ENCODE data around the gene ATP1B1. TPM values are rescaled to one million over a fixed set of nuclear protein-coding genes. Genes with fewer than 3 reads are reported as not detected.

The ATP1B1 gene
- total RNA-seq, 1 experiment from 2014 or later = 44.4 TPM

DNA sequence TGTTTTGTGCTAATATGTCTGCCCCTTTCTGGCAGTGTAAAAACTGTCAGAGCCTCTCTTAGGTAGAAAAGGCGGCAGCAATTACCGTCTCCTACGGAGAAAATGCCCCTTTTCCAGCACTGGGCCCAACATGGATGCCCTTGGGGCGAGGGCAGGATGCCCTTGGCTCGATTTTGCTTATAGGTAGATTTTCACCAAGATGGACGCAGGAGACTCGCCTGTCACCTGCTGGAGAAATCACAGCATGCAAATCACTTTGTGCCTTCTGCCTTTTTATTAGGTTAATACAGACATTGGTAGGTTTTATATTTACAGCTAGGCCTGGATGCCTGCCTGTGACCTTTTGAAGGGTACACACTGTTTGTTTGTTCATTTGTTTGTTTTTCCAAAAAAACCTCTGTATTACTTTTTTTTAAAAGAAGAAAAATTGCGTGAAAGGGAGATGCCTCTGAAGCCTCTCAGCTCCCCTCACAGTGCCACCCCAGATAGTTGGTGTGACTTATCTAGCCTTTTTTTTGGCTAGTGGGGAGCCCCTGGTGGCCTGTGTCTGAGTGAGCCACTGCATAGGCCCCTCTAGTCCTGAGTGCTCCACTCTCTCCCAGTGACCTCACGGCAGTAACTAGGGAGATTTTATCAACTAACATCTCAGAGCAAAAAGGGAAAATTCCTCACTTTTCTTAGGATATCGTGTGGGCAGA, 2.5 kb downstream of the ATP1B1 start:
- no peaks in the 10 kb centered on the region for H3K79me1 ChIP-seq (ENCODE audit: insufficient read depth, low read depth, low read length, poor library complexity, severe bottlenecking)
- H2AFZ ChIP-seq (ENCODE audit: low read length) = no peak overlapping the region
- H4K5ac ChIP-seq (ENCODE audit: insufficient read length, low read depth, low read length) = no peak overlapping the region
- no peak overlapping the region for H4K8ac ChIP-seq (replicated peaks; ENCODE audit: insufficient read length, low read depth, low read length)
- no peaks in the 10 kb centered on the region; a peak in 1 of 5 replicates for H3K9me3 Mint-ChIP-seq
- H3K4ac ChIP-seq (ENCODE audit: low read depth, low read length) = no peak overlapping the region
- H2BK12ac ChIP-seq (ENCODE audit: insufficient read length, low read depth, low read length) = no peak overlapping the region
- H2AK5ac ChIP-seq (ENCODE audit: insufficient read length, low read length) = no peak overlapping the region
- H3K4me2 ChIP-seq (ENCODE audit: insufficient read depth, insufficient read length, low read length) = peak overlapping the region; percentile 98
- peaks cover 59 to 65% of the 10 kb centered on the region in 2 experiments for H3K4me1 Mint-ChIP-seq
- peaks cover 19 to 33% (median 30%) of the 10 kb centered on the region in 3 experiments for H3K36me3 Mint-ChIP-seq (ENCODE audit: insufficient read depth in 1 of 3, low read depth in 3 of 3)
- H3K23me2 ChIP-seq (ENCODE audit: insufficient read length, low read depth, low read length, poor library complexity, severe bottlenecking) = peaks cover 11% of the 10 kb centered on the region
- peak overlapping the region in 2 of 3 experiments; percentile 61 to 77; a peak in 2 of 7 replicates for H3K27ac Mint-ChIP-seq
- H3T11ph ChIP-seq (ENCODE audit: low read length) = no peak overlapping the region
- peaks cover 29% of the 10 kb centered on the region; the same call in 1 of the 2 replicates for H3K79me2 ChIP-seq (ENCODE audit: insufficient read depth, low read length)
- no peak overlapping the region for H2BK20ac ChIP-seq (ENCODE audit: low read depth, low read length, poor library complexity, severe bottlenecking)
- H3K9me3 ChIP-seq (ENCODE audit: control insufficient read depth, low read depth, low read length) = no peaks in the 10 kb centered on the region
- no peaks in the 10 kb centered on the region for H3K27me3 ChIP-seq (ENCODE audit: insufficient read depth, low read length)
- no peak overlapping the region for H3K56ac ChIP-seq (ENCODE audit: insufficient read length, low read depth, low read length)
- no peaks in the 10 kb centered on the region for H4K20me1 ChIP-seq (ENCODE audit: control insufficient read depth, insufficient read depth, insufficient read length)
- H3K9ac ChIP-seq (ENCODE audit: extremely low read depth, insufficient read length, low read length) = no peak overlapping the region
- TF ChIP-seq, protein P1, sequence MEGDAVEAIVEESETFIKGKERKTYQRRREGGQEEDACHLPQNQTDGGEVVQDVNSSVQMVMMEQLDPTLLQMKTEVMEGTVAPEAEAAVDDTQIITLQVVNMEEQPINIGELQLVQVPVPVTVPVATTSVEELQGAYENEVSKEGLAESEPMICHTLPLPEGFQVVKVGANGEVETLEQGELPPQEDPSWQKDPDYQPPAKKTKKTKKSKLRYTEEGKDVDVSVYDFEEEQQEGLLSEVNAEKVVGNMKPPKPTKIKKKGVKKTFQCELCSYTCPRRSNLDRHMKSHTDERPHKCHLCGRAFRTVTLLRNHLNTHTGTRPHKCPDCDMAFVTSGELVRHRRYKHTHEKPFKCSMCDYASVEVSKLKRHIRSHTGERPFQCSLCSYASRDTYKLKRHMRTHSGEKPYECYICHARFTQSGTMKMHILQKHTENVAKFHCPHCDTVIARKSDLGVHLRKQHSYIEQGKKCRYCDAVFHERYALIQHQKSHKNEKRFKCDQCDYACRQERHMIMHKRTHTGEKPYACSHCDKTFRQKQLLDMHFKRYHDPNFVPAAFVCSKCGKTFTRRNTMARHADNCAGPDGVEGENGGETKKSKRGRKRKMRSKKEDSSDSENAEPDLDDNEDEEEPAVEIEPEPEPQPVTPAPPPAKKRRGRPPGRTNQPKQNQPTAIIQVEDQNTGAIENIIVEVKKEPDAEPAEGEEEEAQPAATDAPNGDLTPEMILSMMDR (conservative IDR thresholded peaks at IDR 0.05) = peak; percentile 35; the same call in 2 of the 3 replicates
- H3K14ac ChIP-seq (ENCODE audit: insufficient read depth, low read length) = no peak overlapping the region
- no peak overlapping the region for H2BK5ac ChIP-seq (ENCODE audit: insufficient read length, low read length)
- H3K27ac ChIP-seq (ENCODE audit: insufficient read length, low read depth, low read length) = no peak overlapping the region
- H3K4me1 ChIP-seq (ENCODE audit: insufficient read depth, low read length) = peaks cover 19% of the 10 kb centered on the region; the same call in 1 of the 2 replicates
- H4K91ac ChIP-seq (ENCODE audit: insufficient read length, low read depth, low read length) = no peak overlapping the region
- no peak for DNase-seq
- H2BK15ac ChIP-seq (ENCODE audit: low read depth, low read length) = no peak overlapping the region
- H3K23ac ChIP-seq (ENCODE audit: insufficient read length, low read depth, low read length) = no peak overlapping the region
- WGBS (ENCODE audit: extremely low coverage, insufficient read length, low lambda C conversion rate) = no CpG with 5 or more reads among the region's 10 CpGs
- H3K18ac ChIP-seq (ENCODE audit: insufficient read length, low read depth, low read length) = no peak overlapping the region
- H3K4me3 Mint-ChIP-seq = peak overlapping the region; percentile 80 to 93; a peak in 3 of 5 replicates
- H3K27me3 Mint-ChIP-seq (ENCODE audit: low read depth) = no peaks in the 10 kb centered on the region; the same call in none of the 2 replicates
- H2BK120ac ChIP-seq (ENCODE audit: low read depth, low read length, poor library complexity, severe bottlenecking) = no peak overlapping the region

All from H9 (cell line).